PC-9 (cell line): ENCODE results near the gene CAPN3. TPM values are rescaled to one million over a fixed set of nuclear protein-coding genes. Genes with fewer than 3 reads are reported as not detected.

ENCODE experiments used
- BruUV-seq: library from RNA; stranded (reverse); fragments of 400-500 nt; replicated peaks from 2 replicates; lab custom pipeline; 2021; lab: Mats Ljungman, UMichigan
- CTCF ChIA-PET: fragments of 300-600 bp; sonication (Branson Sonifier 250); formaldehyde crosslinking; loops from one replicate; lab custom pipeline; 2022; ENCODE audit warnings: antibody characterized with exemption; lab: Charles Lee
- POLR2A ChIA-PET: fragments of 300-600 bp; sonication (Branson Sonifier 250); formaldehyde crosslinking; loops from one replicate; lab custom pipeline; 2022; ENCODE audit warnings: antibody characterized with exemption; ENCODE audit not compliant: unreplicated experiment; lab: Charles Lee
- DNase-seq, 2 experiments: peaks; one replicate each; pipeline versions ENCODE4 v3.0.0 to v3.0.0-alpha.2; 2015 to 2022; ENCODE audit warnings: mixed read lengths in 1 of 2
- H2AFZ ChIP-seq: fragments of 200-600 bp; sonication (generic); 2 replicates; pipeline ENCODE4 v1.8.1; 2017; ENCODE audit warnings: antibody characterized with exemption
- H3F3A ChIP-seq: fragments of 200-600 bp; sonication (generic); 2 replicates; pipeline ENCODE4 v1.8.1; 2017; ENCODE audit warnings: antibody characterized with exemption, mild to moderate bottlenecking, low read depth; ENCODE audit not compliant: insufficient read depth
- H3K27ac ChIP-seq: fragments of 200-600 bp; sonication (generic); 2 replicates; pipeline ENCODE4 v1.6.1; 2016; ENCODE audit warnings: mixed run types
- H3K27me3 ChIP-seq: fragments of 200-600 bp; sonication (generic); 2 replicates; pipeline ENCODE4 v1.6.1; 2016; ENCODE audit warnings: low read depth, mixed run types; ENCODE audit not compliant: insufficient read depth
- H3K36me3 ChIP-seq: fragments of 200-600 bp; sonication (generic); 2 replicates; pipeline ENCODE4 v1.6.1; 2016; ENCODE audit warnings: low read depth, mixed run types
- H3K4me1 ChIP-seq: fragments of 200-600 bp; sonication (generic); replicated peaks from 2 replicates; pipeline ENCODE4 v1.6.1; 2016; ENCODE audit warnings: mixed run types; ENCODE audit not compliant: insufficient read depth
- H3K4me2 ChIP-seq: fragments of 200-600 bp; sonication (generic); 2 replicates; pipeline ENCODE4 v1.6.1; 2017; ENCODE audit warnings: mixed run types
- H3K4me3 ChIP-seq: fragments of 200-600 bp; sonication (generic); 2 replicates; pipeline ENCODE4 v1.6.1; 2016; ENCODE audit warnings: mixed run types
- H3K79me2 ChIP-seq: fragments of 200-600 bp; sonication (generic); 2 replicates; pipeline ENCODE4 v1.6.1; 2017; ENCODE audit warnings: low read depth, mixed run types
- H3K9me2 ChIP-seq: fragments of 200-600 bp; sonication (generic); 2 replicates; pipeline ENCODE4 v1.8.1; 2017; ENCODE audit warnings: mild to moderate bottlenecking; ENCODE audit not compliant: insufficient read depth
- H3K9me3 ChIP-seq: fragments of 200-600 bp; sonication (generic); 2 replicates; pipeline ENCODE4 v1.8.1; 2016; ENCODE audit warnings: low read depth; ENCODE audit not compliant: insufficient read depth
- H4K20me1 ChIP-seq: fragments of 200-600 bp; sonication (generic); 2 replicates; pipeline ENCODE4 v1.8.1; 2017; ENCODE audit not compliant: insufficient read depth
- CTCF ChIP-seq: fragments of 200-600 bp; sonication (generic); conservative IDR thresholded peaks from 2 replicates; pipeline ENCODE4 v1.6.1; 2017; ENCODE audit warnings: mixed run types, antibody characterized with exemption, mild to moderate bottlenecking, moderate library complexity
- EZH2 ChIP-seq: fragments of 200-600 bp; sonication (generic); IDR thresholded peaks from 2 replicates; pipeline ENCODE4 v1.8.0; 2017; ENCODE audit warnings: antibody characterized with exemption, low read depth
- intact Hi-C: fragments of 100-400 bp; cut with micrococcal nuclease; formaldehyde crosslinking; loops from one replicate; pipeline ENCODE4 v1.10.0; 2022; ENCODE audit not compliant: unreplicated experiment
- total RNA-seq: library from RNA; stranded (reverse); gene quantifications from 2 replicates; pipeline ENCODE4 v1.2.3, GENCODE V29; 2021

The CAPN3 gene
- total RNA-seq, 1 experiment from 2014 or later = 0.50 TPM

- TF ChIP-seq CTCF (no peak), EZH2 (no peak)
- Histone ChIP-seq H3K4me2 (no peak overlapping the region), H2AFZ (no peak overlapping the region), H3K9me3 (no peaks in the 10 kb centered on the region), H3K79me2 (no peaks in the 10 kb centered on the region), H3K4me3 (no peak overlapping the region), H3K27ac (no peak overlapping the region), H3K4me1 (no peaks in the 10 kb centered on the region), H3K36me3 (no peaks in the 10 kb centered on the region), H3F3A (no peaks in the 10 kb centered on the region), H3K9me2 (no peaks in the 10 kb centered on the region), H3K27me3 (no peaks in the 10 kb centered on the region), H4K20me1 (no peaks in the 10 kb centered on the region)
- DNase-seq = no peak
- no TSS peak for BruUV-seq
- intact Hi-C loops = no loop called here
- POLR2A ChIA-PET = no interaction called here
- CTCF ChIA-PET = no interaction called here
Measured at GRCh38 chr15:42363942-42364341, 4.6 kb downstream of the CAPN3 start.

DNA sequence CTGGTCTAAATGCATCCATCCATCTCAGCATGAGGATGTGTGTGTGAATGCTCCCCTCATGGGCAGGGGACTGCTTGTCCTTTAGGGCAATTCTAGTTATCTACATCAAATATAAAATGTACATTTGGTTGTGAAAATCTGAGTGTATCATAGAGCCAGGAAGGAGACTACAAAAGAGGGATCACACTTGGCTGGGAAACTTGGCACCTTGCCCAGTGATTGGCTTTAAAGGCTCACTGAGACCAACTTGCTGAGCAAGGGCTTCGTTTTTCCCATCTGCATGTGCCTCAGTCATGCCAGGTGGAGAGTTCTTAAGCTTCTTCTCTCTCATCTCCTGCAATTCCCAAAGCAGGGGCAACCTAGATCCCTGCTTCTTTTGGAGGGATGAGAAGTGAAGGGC, 5.2 kb downstream of the CAPN3 start:
- Histone ChIP-seq H3K4me2 (no peak overlapping the region), H3K36me3 (no peaks in the 10 kb centered on the region), H3K4me3 (no peak overlapping the region), H3K27ac (no peak overlapping the region), H3K9me3 (no peaks in the 10 kb centered on the region), H3K9me2 (no peaks in the 10 kb centered on the region), H3K79me2 (no peaks in the 10 kb centered on the region), H3K4me1 (no peaks in the 10 kb centered on the region), H4K20me1 (no peaks in the 10 kb centered on the region), H3F3A (no peaks in the 10 kb centered on the region), H3K27me3 (no peaks in the 10 kb centered on the region), H2AFZ (no peak overlapping the region)
- ChIA-PET POLR2A (no interaction called here), CTCF (no interaction called here)
- intact Hi-C loops = no loop called here
- no TSS peak for BruUV-seq
- no peak for DNase-seq
- TF ChIP-seq EZH2 = no peak
- no peak for TF ChIP-seq CTCF

DNA sequence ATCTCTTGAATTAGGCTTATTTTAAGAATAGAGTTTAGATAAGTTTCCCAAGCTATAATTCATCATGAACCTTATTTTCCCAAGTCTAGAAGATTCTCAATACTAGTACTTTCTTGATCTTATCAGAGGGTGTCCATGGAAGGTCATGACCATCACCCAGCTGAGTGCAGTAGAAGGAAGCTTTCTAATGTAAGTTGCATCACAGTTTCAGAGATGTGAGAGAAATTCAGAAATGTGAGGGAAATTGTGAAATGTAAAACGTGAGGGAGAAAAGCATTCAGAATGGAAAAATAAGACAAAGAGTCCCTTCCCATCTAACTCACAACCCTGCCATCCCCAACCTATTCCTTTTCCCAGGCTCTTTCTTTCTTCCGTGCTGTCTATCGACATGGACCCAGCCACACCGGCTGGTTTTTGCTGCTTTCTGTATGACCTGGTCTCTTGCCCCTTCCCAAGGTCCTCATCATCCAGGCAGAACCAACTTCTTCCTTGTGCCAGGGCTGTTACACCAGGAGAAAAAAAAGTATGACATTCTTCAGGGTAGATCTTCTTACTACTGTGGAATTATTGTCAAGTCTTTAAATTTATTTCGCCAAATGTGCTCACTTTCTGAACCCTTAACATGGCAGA, 6.7 kb downstream of the CAPN3 start:
- Histone ChIP-seq H3K27me3 (no peaks in the 10 kb centered on the region), H3K79me2 (no peaks in the 10 kb centered on the region), H3K9me2 (no peaks in the 10 kb centered on the region), H4K20me1 (no peaks in the 10 kb centered on the region), H3K36me3 (no peaks in the 10 kb centered on the region), H3K4me1 (no peaks in the 10 kb centered on the region), H3K4me2 (no peak overlapping the region), H2AFZ (no peak overlapping the region), H3K9me3 (no peaks in the 10 kb centered on the region), H3K27ac (no peak overlapping the region), H3F3A (no peaks in the 10 kb centered on the region), H3K4me3 (no peak overlapping the region)
- DNase-seq = no peak
- POLR2A ChIA-PET = no interaction called here
- CTCF ChIA-PET = no interaction called here
- TF ChIP-seq EZH2 = no peak
- TF ChIP-seq CTCF = no peak
- BruUV-seq = no TSS peak
- intact Hi-C loops = no loop called here
